IMR-90 (cell line): Measurements from ENCODE around the gene MSI2. TPM values are rescaled to one million over a fixed set of nuclear protein-coding genes. Genes with fewer than 3 reads are reported as not detected.

Source experiments
- ATAC-seq: fragments of 200-7000 bp; cut with Tn5 transposase; 2 replicates; pipeline ENCODE4 v1.9.1; 2020; ENCODE audit warnings: low read depth, mild to moderate bottlenecking, moderate library complexity
- BruUV-seq: library from RNA; stranded (reverse); fragments of 400-500 nt; replicated peaks from 2 replicates; lab custom pipeline; 2021; lab: Mats Ljungman, UMichigan
- CTCF ChIA-PET: fragments of 300-600 bp; formaldehyde crosslinking; extraction: SDS; loops from one replicate; lab custom pipeline; 2021; ENCODE audit warnings: antibody characterized with exemption; lab: Yijun Ruan, JAX
- POLR2A ChIA-PET: fragments of 300-600 bp; sonication (Branson Sonifier 250); formaldehyde crosslinking; loops from one replicate; lab custom pipeline; 2022; ENCODE audit warnings: antibody characterized with exemption; ENCODE audit not compliant: unreplicated experiment; lab: Charles Lee
- DNase-seq: peaks from one replicate; pipeline ENCODE4 v3.0.0; 2013
- H2AFZ ChIP-seq: replicated peaks from 2 replicates; pipeline ENCODE3; 2013; ENCODE audit warnings: low read length, mild to moderate bottlenecking; ENCODE audit not compliant: poor library complexity
- H2AK5ac ChIP-seq: 2 replicates; pipeline ENCODE4 v1.6.1; 2013; ENCODE audit warnings: low read depth, low read length, inconsistent platforms
- H2AK9ac ChIP-seq: replicated peaks from 2 replicates; pipeline ENCODE3; 2013; ENCODE audit warnings: mild to moderate bottlenecking, low read depth, low read length, moderate library complexity; ENCODE audit not compliant: poor library complexity
- H2BK120ac ChIP-seq: 2 replicates; pipeline ENCODE4 v1.6.1; 2013; ENCODE audit warnings: low read depth, low read length, inconsistent platforms
- H2BK15ac ChIP-seq: 3 replicates; pipeline ENCODE4 v1.6.1; 2013; ENCODE audit warnings: low read depth, low read length, inconsistent platforms
- H2BK20ac ChIP-seq: 2 replicates; pipeline ENCODE4 v1.6.1; 2013; ENCODE audit warnings: low read depth, mild to moderate bottlenecking, inconsistent platforms, low read length, moderate library complexity
- H2BK5ac ChIP-seq: 2 replicates; pipeline ENCODE4 v1.6.1; 2013; ENCODE audit warnings: mild to moderate bottlenecking, low read depth, low read length, inconsistent platforms; ENCODE audit not compliant: poor library complexity, severe bottlenecking
- H3K14ac ChIP-seq: replicated peaks from 2 replicates; pipeline ENCODE4 v1.6.1; 2013; ENCODE audit warnings: low read depth, low read length, inconsistent platforms
- H3K18ac ChIP-seq: 2 replicates; pipeline ENCODE4 v1.6.1; 2013; ENCODE audit warnings: low read depth, low read length, control low read depth
- H3K23ac ChIP-seq: 2 replicates; pipeline ENCODE4 v1.6.1; 2013; ENCODE audit warnings: low read depth, low read length, inconsistent platforms
- H3K27ac ChIP-seq: 2 replicates; pipeline ENCODE4 v1.5.1; 2013; ENCODE audit warnings: mild to moderate bottlenecking, control low read depth, low read length; ENCODE audit not compliant: insufficient read depth
- H3K27me3 ChIP-seq: 2 replicates; pipeline ENCODE4 v1.6.1; 2013; ENCODE audit warnings: low read length; ENCODE audit not compliant: control insufficient read depth, insufficient read depth
- H3K36me3 ChIP-seq: 2 replicates; pipeline ENCODE4 v1.6.1; 2013; ENCODE audit warnings: low read length, mixed read lengths; ENCODE audit not compliant: control insufficient read depth, insufficient read depth
- H3K4ac ChIP-seq: 2 replicates; pipeline ENCODE4 v1.6.1; 2013; ENCODE audit warnings: low read depth, low read length, inconsistent platforms
- H3K4me1 ChIP-seq: 2 replicates; pipeline ENCODE4 v1.6.1; 2013; ENCODE audit warnings: low read length, mixed read lengths; ENCODE audit not compliant: control insufficient read depth, insufficient read depth
- H3K4me2 ChIP-seq: 2 replicates; pipeline ENCODE4 v1.6.1; 2013; ENCODE audit warnings: low read depth, mild to moderate bottlenecking, control low read depth, low read length, moderate library complexity
- H3K4me3 ChIP-seq: 2 replicates; pipeline ENCODE4 v1.5.1; 2013; ENCODE audit warnings: low read depth, mild to moderate bottlenecking, control low read depth, low read length, moderate library complexity; ENCODE audit not compliant: insufficient read depth
- H3K56ac ChIP-seq: 2 replicates; pipeline ENCODE4 v1.6.1; 2013; ENCODE audit warnings: low read length, inconsistent platforms; ENCODE audit not compliant: insufficient read depth; ENCODE audit errors: extremely low read depth
- H3K79me1 ChIP-seq, 2 experiments: 2 replicates each; pipeline ENCODE4 v1.6.1; 2013; ENCODE audit warnings: low read length in 2 of 2, inconsistent platforms in 1 of 2, low read depth in 1 of 2
- H3K9ac ChIP-seq: 2 replicates; pipeline ENCODE4 v1.6.1; 2013; ENCODE audit warnings: low read depth, low read length, control low read depth
- H3K9me1 ChIP-seq: 2 replicates; pipeline ENCODE4 v1.6.1; 2013; ENCODE audit warnings: low read length, inconsistent platforms; ENCODE audit not compliant: insufficient read depth
- H3K9me3 ChIP-seq: 2 replicates; pipeline ENCODE4 v1.6.1; 2013; ENCODE audit warnings: low read length; ENCODE audit not compliant: control insufficient read depth, insufficient read depth
- H4K20me1 ChIP-seq: 2 replicates; pipeline ENCODE4 v1.6.1; 2013; ENCODE audit warnings: low read length, inconsistent platforms; ENCODE audit not compliant: insufficient read depth
- H4K5ac ChIP-seq: 2 replicates; pipeline ENCODE4 v1.6.1; 2013; ENCODE audit warnings: mild to moderate bottlenecking, low read depth, low read length, control low read depth
- H4K8ac ChIP-seq, 2 experiments: 2 replicates each; pipeline ENCODE4 v1.6.1; 2013; ENCODE audit warnings: low read depth in 2 of 2, low read length in 2 of 2, control low read depth in 1 of 2, inconsistent platforms in 1 of 2
- H4K91ac ChIP-seq: 2 replicates; pipeline ENCODE4 v1.6.1; 2013; ENCODE audit warnings: low read depth, low read length, inconsistent platforms; ENCODE audit not compliant: insufficient read depth
- BHLHE40 ChIP-seq: fragments of 150-350 bp; IDR thresholded peaks from 2 replicates; pipeline ENCODE4 v1.6.1; 2016; ENCODE audit warnings: mild to moderate bottlenecking, low read depth, low read length
- CEBPB ChIP-seq: IDR thresholded peaks from 2 replicates; pipeline ENCODE4 v1.6.1; 2012; ENCODE audit warnings: low read depth, low read length, improper control_type of control experiment
- CHD1 ChIP-seq: IDR thresholded peaks from 2 replicates; pipeline ENCODE4 v1.6.1; 2012; ENCODE audit warnings: low read depth, low read length, improper control_type of control experiment
- CTCF ChIP-seq: conservative IDR thresholded peaks from 2 replicates; pipeline ENCODE4 v1.5.1; 2012; ENCODE audit warnings: mild to moderate bottlenecking, low read depth, low read length, improper control_type of control experiment
- ELK1 ChIP-seq: fragments of 150-350 bp; IDR thresholded peaks from 2 replicates; pipeline ENCODE4 v1.6.1; 2016; ENCODE audit warnings: low read depth, mild to moderate bottlenecking, low read length, moderate library complexity, borderline replicate concordance
- FOS ChIP-seq: fragments of 150-350 bp; IDR thresholded peaks from 2 replicates; pipeline ENCODE4 v1.6.1; 2016; ENCODE audit warnings: low read depth, low read length
- MAZ ChIP-seq: IDR thresholded peaks from 2 replicates; pipeline ENCODE4 v1.6.1; 2012; ENCODE audit warnings: low read depth, mild to moderate bottlenecking, low read length, improper control_type of control experiment, moderate library complexity, borderline replicate concordance
- MXI1 ChIP-seq: IDR thresholded peaks from 2 replicates; pipeline ENCODE4 v1.6.1; 2012; ENCODE audit warnings: low read depth, mild to moderate bottlenecking, low read length, moderate library complexity, borderline replicate concordance
- NFE2L2 ChIP-seq: fragments of 150-350 bp; IDR thresholded peaks from 2 replicates; pipeline ENCODE4 v1.6.1; 2016; ENCODE audit warnings: low read depth, mild to moderate bottlenecking, low read length
- POLR2A ChIP-seq: IDR thresholded peaks from 2 replicates; pipeline ENCODE4 v1.6.1; 2012; ENCODE audit warnings: mild to moderate bottlenecking, low read depth, low read length
- RAD21 ChIP-seq: IDR thresholded peaks from 2 replicates; pipeline ENCODE4 v1.6.1; 2012; ENCODE audit warnings: low read length, improper control_type of control experiment
- RCOR1 ChIP-seq: IDR thresholded peaks from 2 replicates; pipeline ENCODE4 v1.6.1; 2012; ENCODE audit warnings: mild to moderate bottlenecking, low read length, improper control_type of control experiment; ENCODE audit not compliant: insufficient replicate concordance
- RFX5 ChIP-seq: IDR thresholded peaks from 2 replicates; pipeline ENCODE4 v1.8.0; 2012; ENCODE audit warnings: low read depth, mild to moderate bottlenecking, low read length, moderate library complexity
- SMC3 ChIP-seq: fragments of 150-350 bp; IDR thresholded peaks from 2 replicates; pipeline ENCODE4 v1.6.1; 2016; ENCODE audit warnings: low read depth, mild to moderate bottlenecking, antibody characterized with exemption, low read length, moderate library complexity
- USF2 ChIP-seq: fragments of 150-350 bp; IDR thresholded peaks from 2 replicates; pipeline ENCODE4 v1.6.1; 2017; ENCODE audit warnings: mild to moderate bottlenecking, antibody characterized with exemption, low read length, low read depth
- whole genome bisulfite sequencing, 2 experiments: methylation state at CpG; one replicate each; pipeline versions ENCODE4 v1.1.5 to v1.1.7; 2013; ENCODE audit warnings: missing lambda C conversion rate in 2 of 2; ENCODE audit not compliant: insufficient read length in 1 of 2; ENCODE audit errors: extremely low coverage in 2 of 2; 5-methylcytosine and 5-hydroxymethylcytosine counted together
- dilution Hi-C: fragments of 300-500 bp; cut with HindIII; formaldehyde crosslinking; loops from one replicate; pipeline ENCODE4 v1.14.3; 2018; ENCODE audit warnings: low sequenced_read_pairs; ENCODE audit not compliant: unreplicated experiment
- in situ Hi-C: fragments of 300-500 bp; cut with MboI; formaldehyde crosslinking; loops from 3 replicates; pipeline ENCODE4 v1.14.3; 2019; ENCODE audit warnings: low sequenced_read_pairs, inconsistent platforms, mixed read lengths
- intact Hi-C: fragments of 100-400 bp; cut with micrococcal nuclease; formaldehyde crosslinking; loops from 2 replicates; pipeline ENCODE4 v1.10.0; 2022
- polyA plus RNA-seq, 3 experiments: library from polyadenylated mRNA; depleted of rRNA; stranded (reverse); fragments of >200 nt; gene quantifications; 2 replicates each; pipeline ENCODE4 v1.2.3, GENCODE V29; 2012; ENCODE audit warnings: low replicate concordance in 1 of 3
- total RNA-seq: library from RNA; depleted of rRNA; stranded (reverse); fragments of >200 nt; gene quantifications from 2 replicates; pipeline ENCODE4 v1.2.3, GENCODE V29; 2012

The MSI2 gene
- total and polyA plus RNA-seq, 2 of the 4 experiments (the other 2 are of a cell fraction): 13.0 to 16.0 TPM

- no TSS peak for BruUV-seq
- intact Hi-C loops: no loop called here
- CTCF ChIA-PET: interaction anchor here (1.0 kb wide), 1 partner anchor 308 kb away, joined by 3 read pairs; no protein-coding TSS in a partner anchor
- TF ChIP-seq RCOR1 (no peak), FOS (no peak), MXI1 (no peak), BHLHE40 (no peak), SMC3 (no peak), RAD21 (no peak), MAZ (no peak), CTCF (no peak), USF2 (no peak), CEBPB (no peak), CHD1 (no peak), POLR2A (no peak), NFE2L2 (no peak), ELK1 (no peak), RFX5 (no peak)
Measured at GRCh38 chr17:57363998-57364643, 107.8 kb downstream of the MSI2 start.

More at GRCh38 chr17:57363998-57364643, 107.8 kb downstream of the MSI2 start:
- 92% methylated on average over 3 of the region's 7 CpGs; no CpG with 5 or more reads in 1 of the 2 experiments for WGBS, 2 experiments
- H3K9me1 ChIP-seq: peaks cover 2% of the 10 kb centered on the region
- no peak overlapping the region for H2BK5ac ChIP-seq
- H2BK120ac ChIP-seq: no peak overlapping the region
- no peaks in the 10 kb centered on the region for H3K27me3 ChIP-seq
- no peak overlapping the region for H2BK15ac ChIP-seq
- H2AK9ac ChIP-seq: peak overlapping the region; percentile 50
- H2AK5ac ChIP-seq: no peak overlapping the region; the same call in 1 of the 2 replicates
- dilution Hi-C loops: no loop called here
- H3K56ac ChIP-seq: no peak overlapping the region
- H3K4me3 ChIP-seq: no peak overlapping the region
- H3K4me1 ChIP-seq: peaks cover 5% of the 10 kb centered on the region; the same call in 1 of the 2 replicates
- ATAC-seq (no peak), DNase-seq (no peak)
- H2AFZ ChIP-seq: no peak overlapping the region
- H3K14ac ChIP-seq: no peak overlapping the region
- in situ Hi-C loops: no loop called here
- 0 out of 2 replicates have a peak overlapping the region, but pooled peaks have one; percentile 13 for H3K18ac ChIP-seq
- no peak overlapping the region for H3K4ac ChIP-seq
- no peak overlapping the region for H3K4me2 ChIP-seq
- H4K8ac ChIP-seq: peak overlapping the region in 1 of 2 experiments; percentile 38; a peak in 1 of 4 replicates
- peak overlapping the region; percentile 44 for H4K5ac ChIP-seq
- H3K9ac ChIP-seq: 0 out of 2 replicates have a peak overlapping the region, but pooled peaks have one; percentile 23
- H3K36me3 ChIP-seq: no peaks in the 10 kb centered on the region
- H3K9me3 ChIP-seq: no peaks in the 10 kb centered on the region
- peak overlapping the region; percentile 34; the same call in 1 of the 2 replicates for H3K23ac ChIP-seq
- H3K79me1 ChIP-seq: peaks cover 11 to 14% of the 10 kb centered on the region in 2 experiments; a peak in 3 of 4 replicates
- H4K91ac ChIP-seq: no peak overlapping the region
- no peaks in the 10 kb centered on the region for H4K20me1 ChIP-seq
- POLR2A ChIA-PET: no interaction called here
- no peak overlapping the region; the same call in 1 of the 2 replicates for H3K27ac ChIP-seq
- no peak overlapping the region for H2BK20ac ChIP-seq
